ENCODE measurements around the gene KCTD16.
A peak's percentile ranks its signal among the peaks of the same experiment; 100 is the strongest.

Gene KCTD16

GRCh38 chr5:144416196-144416595 lies 245.5 kb downstream of the KCTD16 start:
- no peak for DNase-seq

DNA sequence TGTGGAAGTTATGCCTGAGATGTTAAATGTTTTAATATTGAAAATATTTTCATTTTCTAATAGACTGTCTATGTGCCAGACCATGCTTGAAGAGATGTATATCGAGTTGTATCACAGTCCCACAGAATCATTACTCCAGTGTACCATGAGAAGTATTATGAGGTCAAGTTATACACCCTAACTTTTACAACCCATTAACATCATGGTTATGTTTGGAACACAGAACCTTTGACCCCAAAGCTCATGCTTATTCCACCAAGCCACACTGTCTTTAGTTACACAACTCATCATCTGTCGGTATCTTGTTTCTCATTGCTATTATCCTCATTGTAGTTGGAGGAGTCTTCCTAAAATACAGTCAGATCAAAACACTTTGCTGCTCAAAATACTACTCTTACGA lies 248.0 kb downstream of the KCTD16 start:
- DNase-seq = no peak

GRCh38 chr5:144421411-144421810 lies 250.7 kb downstream of the KCTD16 start:
- DNase-seq = no peak

GRCh38 chr5:144422018-144422727 lies 251.5 kb downstream of the KCTD16 start:
- no peak for DNase-seq

- DNase-seq = no peak
Measured at GRCh38 chr5:144427866-144428265, 257.2 kb downstream of the KCTD16 start.

DNA sequence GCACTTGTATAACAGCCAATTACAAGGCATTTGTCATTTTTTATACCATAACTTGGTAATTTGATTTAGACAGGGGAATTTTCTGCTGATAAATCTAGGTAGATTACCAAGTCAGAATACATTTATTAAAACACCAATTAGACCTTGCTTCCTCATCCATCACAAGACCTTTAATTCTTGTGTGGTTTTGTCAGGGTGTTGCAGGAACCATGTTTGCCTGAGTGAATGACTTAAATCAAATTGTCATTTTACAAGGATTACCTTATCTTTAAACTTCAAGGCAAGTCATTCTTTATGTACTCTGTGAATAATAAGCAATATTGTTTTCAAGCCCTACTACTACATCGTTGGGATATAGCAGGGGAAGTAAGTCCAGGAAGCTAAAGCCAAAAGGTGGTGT lies 257.7 kb downstream of the KCTD16 start:
- no peak for DNase-seq

DNA sequence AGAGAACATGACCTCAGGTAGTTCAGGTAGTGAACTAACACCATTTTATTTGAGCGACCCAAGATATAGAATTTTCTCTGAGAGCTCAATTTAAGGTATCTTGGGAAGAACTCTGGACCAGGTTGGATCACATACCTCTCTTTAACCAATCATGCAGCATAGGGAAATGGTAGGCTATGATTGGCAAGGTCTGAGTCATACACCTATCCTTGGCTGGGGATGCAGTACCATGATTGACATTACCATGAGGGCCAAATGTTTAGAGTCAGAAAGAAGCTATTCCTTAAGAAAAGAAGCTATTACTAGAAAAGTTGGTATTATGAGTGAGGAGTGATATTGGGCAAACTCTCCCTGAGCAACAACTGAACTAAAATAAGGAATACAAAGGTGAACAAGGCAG lies 258.7 kb downstream of the KCTD16 start:
- DNase-seq = no peak

DNA sequence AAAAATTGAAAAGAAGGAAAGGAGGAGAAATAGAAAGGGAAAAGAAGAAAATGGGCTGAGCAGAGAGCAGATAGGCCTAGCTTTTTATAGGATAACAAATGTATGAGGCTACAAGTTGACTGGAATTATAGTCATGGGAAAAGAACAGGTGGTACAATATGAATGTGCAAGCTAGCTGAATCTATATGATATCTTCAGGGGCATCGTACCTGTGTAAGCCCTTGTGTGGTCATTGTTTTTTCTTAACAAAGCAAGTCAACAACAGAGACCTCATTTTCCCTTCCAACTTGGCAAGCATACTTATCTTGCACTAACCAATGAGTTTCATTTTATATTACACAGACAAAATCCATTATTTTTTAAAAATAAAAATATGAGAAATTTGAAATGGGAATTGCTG lies 259.2 kb downstream of the KCTD16 start:
- DNase-seq = no peak

DNA sequence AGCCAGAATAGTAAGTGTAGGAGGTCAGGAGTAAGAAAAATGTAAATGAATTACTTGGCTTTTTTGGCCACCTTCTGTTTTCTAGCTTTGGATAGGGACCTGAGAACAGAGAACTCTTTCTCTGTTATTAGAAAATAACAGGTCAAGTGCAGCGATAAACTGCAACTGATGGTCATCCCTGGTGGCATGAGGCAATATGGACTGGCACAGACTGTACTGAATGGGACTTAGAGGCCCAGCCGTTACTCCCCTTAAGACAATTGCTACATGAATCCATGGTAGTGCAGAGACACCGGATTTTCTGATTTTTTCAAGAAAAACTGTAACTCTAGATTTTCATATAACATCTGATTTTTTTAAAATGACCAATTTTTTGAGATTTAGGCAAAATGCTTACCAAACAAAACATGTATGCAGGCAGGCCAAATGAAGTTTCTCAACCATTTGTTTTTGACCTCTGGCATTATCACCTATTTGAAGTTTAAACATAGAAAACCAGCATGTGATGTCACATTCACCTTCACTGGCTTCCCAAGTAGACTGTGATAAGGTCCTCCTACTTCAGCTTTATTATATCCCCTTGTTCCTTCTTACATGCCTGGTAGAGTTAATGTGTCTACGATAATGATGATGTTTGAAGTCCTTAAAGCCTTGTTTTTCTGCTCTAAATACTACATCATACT lies 262.6 kb downstream of the KCTD16 start:
- no peak for DNase-seq

- no peak for DNase-seq
Measured at GRCh38 chr5:144433893-144434292, 263.2 kb downstream of the KCTD16 start.

DNA sequence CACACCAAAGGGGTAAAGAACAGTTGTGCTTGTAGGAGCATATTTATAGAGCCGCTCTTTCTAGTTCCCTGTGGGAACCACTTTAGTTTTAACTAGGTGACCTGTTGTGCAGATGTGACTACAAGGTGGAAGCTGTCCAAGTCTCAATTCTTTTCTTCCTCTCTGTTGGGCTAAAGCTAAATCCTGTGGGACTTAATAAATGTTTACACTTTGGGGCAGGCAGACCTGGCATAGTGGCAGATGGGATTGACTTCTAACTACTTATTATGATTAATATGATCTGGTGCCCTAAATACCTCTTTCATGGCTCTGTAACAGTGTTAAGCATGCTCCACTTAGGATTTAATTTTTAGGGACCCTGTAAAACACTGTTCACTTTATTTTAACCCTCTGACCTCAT lies 265.3 kb downstream of the KCTD16 start:
- DNase-seq = peak; percentile 94

- no peak for DNase-seq
Measured at GRCh38 chr5:144438237-144438636, 267.6 kb downstream of the KCTD16 start.

- no peak for DNase-seq
Measured at GRCh38 chr5:144448457-144448856, 277.8 kb downstream of the KCTD16 start.

GRCh38 chr5:144451187-144451973 lies 280.7 kb downstream of the KCTD16 start:
- no peak for DNase-seq

GRCh38 chr5:144453753-144454152 lies 283.1 kb downstream of the KCTD16 start:
- peak; percentile 28 for DNase-seq

DNA sequence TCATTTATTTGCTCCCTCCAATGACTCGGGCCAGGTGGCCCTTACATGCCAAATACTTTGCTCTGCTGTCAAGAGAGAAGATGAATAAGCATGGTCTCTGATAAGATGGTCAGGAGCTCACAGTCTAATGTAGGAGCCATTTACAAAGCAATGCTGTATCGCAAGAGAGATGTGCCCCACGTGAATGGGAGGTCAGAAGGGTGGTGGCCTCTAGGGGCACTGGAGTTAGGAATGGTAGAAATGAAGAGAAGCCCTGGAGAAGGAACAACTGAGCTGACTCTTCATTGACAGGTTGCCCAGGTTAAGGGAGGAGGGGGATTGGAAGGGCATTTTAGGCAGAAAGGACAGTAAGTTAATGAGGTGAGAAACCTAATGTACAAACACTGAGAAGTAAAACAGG lies 286.5 kb downstream of the KCTD16 start:
- DNase-seq = no peak

DNA sequence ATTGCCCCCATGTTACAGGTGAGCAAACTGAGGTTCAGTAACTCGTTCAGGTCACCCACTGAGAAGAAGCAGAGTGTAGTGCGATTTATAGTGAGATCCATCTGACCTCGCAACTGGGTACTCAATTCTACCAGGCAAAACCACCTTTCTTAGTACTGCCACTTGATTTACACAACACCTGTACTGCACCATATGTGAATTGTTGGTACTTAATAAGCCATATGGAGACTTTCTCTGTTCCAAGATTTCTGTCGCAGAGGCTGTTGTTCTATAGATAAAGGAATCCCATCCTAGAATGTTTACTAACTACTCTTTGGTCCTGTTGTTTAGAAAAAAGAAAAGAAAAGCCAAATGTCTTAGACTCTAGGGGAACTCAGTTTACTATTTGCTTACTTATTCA lies 287.5 kb downstream of the KCTD16 start:
- peak; percentile 77 for DNase-seq

DNA sequence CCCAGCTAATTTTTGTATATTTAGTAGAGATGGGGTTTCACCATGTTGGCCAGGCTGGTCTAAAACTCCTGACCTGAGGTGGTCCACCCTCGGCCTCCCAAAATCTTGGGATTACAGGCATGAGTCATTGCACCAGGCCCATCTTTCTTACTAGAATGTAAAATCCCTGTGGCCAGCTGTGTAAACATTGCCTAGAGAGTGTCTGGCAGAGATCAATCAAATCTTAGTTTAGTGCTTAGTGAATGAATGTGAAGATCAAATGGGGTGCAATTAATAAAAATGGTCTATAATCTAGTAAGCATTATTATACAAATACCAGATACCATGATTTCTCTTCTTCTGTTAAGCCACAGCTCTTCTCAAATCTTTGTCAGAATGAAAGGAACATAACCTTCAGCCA lies 289.9 kb downstream of the KCTD16 start:
- DNase-seq = no peak

DNA sequence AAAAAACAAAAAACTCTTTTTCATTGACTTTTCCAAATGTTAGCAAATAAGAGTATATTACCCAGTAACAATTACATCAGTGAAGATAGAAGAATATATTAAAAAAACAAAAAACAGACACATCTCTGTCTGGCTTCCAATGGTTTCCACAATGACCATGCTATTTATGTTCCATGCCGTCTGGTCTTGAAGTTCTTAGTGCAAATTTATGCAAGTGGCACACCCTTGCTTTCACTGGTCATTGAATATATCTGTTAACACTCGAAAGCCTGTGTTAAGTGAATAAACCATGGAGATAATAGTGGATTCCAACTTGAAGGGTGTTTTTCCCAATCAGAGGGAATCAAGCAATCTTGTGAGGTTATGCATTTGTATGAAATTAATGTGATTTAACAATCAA lies 291.9 kb downstream of the KCTD16 start:
- DNase-seq = no peak

GRCh38 chr5:144463481-144464223 lies 293.0 kb downstream of the KCTD16 start:
- no peak for DNase-seq

DNA sequence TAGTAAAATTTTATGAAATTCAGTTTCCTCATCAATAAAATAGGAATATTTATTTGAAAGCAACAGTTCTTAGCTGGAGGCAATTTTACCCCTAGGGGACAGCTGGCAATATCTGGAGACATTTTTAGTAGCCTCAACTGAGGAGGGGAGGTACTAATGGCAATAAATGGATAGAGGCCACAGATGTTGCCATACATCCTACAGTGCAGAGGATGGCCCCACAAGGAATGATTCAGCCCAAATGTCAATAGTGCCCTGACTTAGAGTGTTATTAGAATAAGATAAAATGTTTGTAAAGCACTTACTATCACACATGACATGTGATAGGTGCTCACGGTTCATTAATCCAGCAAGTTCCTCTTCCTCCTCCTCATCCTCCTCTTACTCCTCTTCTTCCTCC lies 293.6 kb downstream of the KCTD16 start:
- DNase-seq = no peak

GRCh38 chr5:144465441-144465840 lies 294.8 kb downstream of the KCTD16 start:
- no peak for DNase-seq

GRCh38 chr5:144467792-144468191 lies 297.1 kb downstream of the KCTD16 start:
- DNase-seq = peak; percentile 82

Measured in NCI-H524 treated with DMSO at 0.1 percent for 48 hours (cell line).